HG03159 (cell line): Measurements from ENCODE around the gene KLF7.

Experiments used
- ATAC-seq: cut with Tn5 transposase; IDR thresholded peaks from one replicate; pipeline ENCODE4 v1.9.1; 2021; ENCODE audit warnings: mild to moderate bottlenecking, moderate library complexity; ENCODE audit not compliant: unreplicated experiment

The KLF7 gene

GRCh38 chr2:207165121-207166038, at the start of gene KLF7:
KLF7 (minus strand) TSS chr2:207165948; CDS start chr2:207165568, 380 bp downstream.
- no peak for ATAC-seq

GRCh38 chr2:207215308-207215707, 49.6 kb upstream of the KLF7 start:
- no peak for ATAC-seq

- ATAC-seq, result no peak
These were observed 48.7 kb upstream of the KLF7 start for GRCh38 chr2:207214446-207214845.

- no peak for ATAC-seq
These were observed 40.3 kb upstream of the KLF7 start for GRCh38 chr2:207206011-207206410.

GRCh38 chr2:207205173-207205957, 39.6 kb upstream of the KLF7 start:
- ATAC-seq, result no peak

GRCh38 chr2:207203056-207203455, 37.3 kb upstream of the KLF7 start:
- ATAC-seq, result no peak

- no peak for ATAC-seq
These were observed 36.9 kb upstream of the KLF7 start for GRCh38 chr2:207202645-207203044.

- ATAC-seq, result no peak
These were observed 35.7 kb upstream of the KLF7 start for GRCh38 chr2:207201416-207201815.

- no peak for ATAC-seq
These were observed 34.4 kb upstream of the KLF7 start for GRCh38 chr2:207200136-207200535.

GRCh38 chr2:207194028-207194427, 28.3 kb upstream of the KLF7 start:
- no peak for ATAC-seq

GRCh38 chr2:207188626-207189419, 23.1 kb upstream of the KLF7 start:
- ATAC-seq, result no peak

GRCh38 chr2:207185372-207185771, 19.6 kb upstream of the KLF7 start:
- no peak for ATAC-seq

GRCh38 chr2:207184768-207185167, 19.0 kb upstream of the KLF7 start:
- ATAC-seq, result no peak

- ATAC-seq, result no peak
These were observed 18.6 kb upstream of the KLF7 start for GRCh38 chr2:207184348-207184747.

GRCh38 chr2:207183506-207183905, 17.8 kb upstream of the KLF7 start:
- no peak for ATAC-seq

GRCh38 chr2:207182911-207183310, 17.2 kb upstream of the KLF7 start:
- ATAC-seq, result no peak

- no peak for ATAC-seq
These were observed 16.0 kb upstream of the KLF7 start for GRCh38 chr2:207181526-207182274.

GRCh38 chr2:207180741-207181140, 15.0 kb upstream of the KLF7 start:
- no peak for ATAC-seq

GRCh38 chr2:207176247-207176646, 10.5 kb upstream of the KLF7 start:
- ATAC-seq, result no peak

GRCh38 chr2:207173641-207174040, 7.9 kb upstream of the KLF7 start:
- no peak for ATAC-seq
